Tibial artery (tissue), 4 donors: ENCODE results near the gene OSR1.
"Not testable (repeated sequence)": the region's sequence is repeated elsewhere in the genome, so short reads cannot be mapped to it uniquely, and the experiment has no call there.

Source experiments
- DNase-seq, 2 donors: peaks; one replicate each; pipeline ENCODE4 v3.0.0-alpha.2; 2019
- H3K27ac ChIP-seq, 2 donors: fragments of 200-600 bp; sonication (generic) in 1 of 2; 1 replicate in 1 of 2; 2 replicates in 1 of 2; pipeline ENCODE4 v1.5.1; 2018 to 2019; ENCODE audit warnings: mild to moderate bottlenecking in 1 of 2
- H3K27me3 ChIP-seq, 2 donors: fragments of 200-600 bp; sonication (generic) in 1 of 2; one replicate each; pipeline versions ENCODE4 v1.5.1 to v1.6.0; 2016 to 2019
- H3K36me3 ChIP-seq, 3 donors: fragments of 200-600 bp; sonication (generic) in 2 of 3; one replicate each; pipeline ENCODE4 v1.5.1; 2016 to 2019; ENCODE audit warnings: mild to moderate bottlenecking in 2 of 3
- H3K4me1 ChIP-seq, 4 donors: fragments of 200-600 bp; sonication (generic) in 2 of 4; 1 replicate in 3 of 4; 2 replicates in 1 of 4; pipeline ENCODE4 v1.5.1; 2016 to 2019
- H3K4me3 ChIP-seq, 2 donors: fragments of 200-600 bp; sonication (generic) in 1 of 2; 1 replicate in 1 of 2; 2 replicates in 1 of 2; pipeline ENCODE4 v1.5.1; 2018 to 2019; ENCODE audit warnings: mild to moderate bottlenecking in 2 of 2
- H3K9me3 ChIP-seq, 3 donors: fragments of 200-600 bp; sonication (generic) in 1 of 3; one replicate each; pipeline ENCODE4 v1.5.1; 2016 to 2019
- intact Hi-C: fragments of 100-400 bp; cut with DNase I; formaldehyde crosslinking; loops from one replicate; pipeline ENCODE4 v1.15.0; 2023; ENCODE audit warnings: low total_unique reads
- TF ChIP-seq, protein P1 (sequence below), 2 experiments: fragments of 200-600 bp in 1 of 2; fragments of 450-650 bp in 1 of 2; IDR thresholded peaks; one replicate each; pipeline ENCODE4 v1.5.1; 2017 to 2019; ENCODE audit warnings: antibody characterized with exemption in 2 of 2, mild to moderate bottlenecking in 1 of 2, moderate library complexity in 1 of 2

OSR1 gene

DNA sequence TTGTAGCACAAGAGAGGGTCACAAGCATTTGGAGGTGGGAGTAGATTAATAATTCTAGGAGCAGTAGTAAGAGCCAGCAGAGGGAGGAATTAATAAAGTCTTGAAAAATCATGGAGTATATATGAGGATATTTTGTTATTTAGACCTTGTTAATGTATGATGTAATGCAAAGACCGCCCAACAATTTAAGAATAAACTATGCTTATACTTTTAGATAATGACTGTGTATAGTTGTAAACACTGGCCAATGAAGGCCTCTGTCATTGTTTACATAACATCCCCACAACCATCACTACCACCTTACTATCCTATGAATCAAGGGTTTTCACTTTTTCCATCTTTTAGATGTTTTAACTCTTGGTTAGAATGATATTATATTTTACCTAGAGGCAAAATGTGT lies 37.6 kb downstream of the OSR1 start:
- Histone ChIP-seq H3K27me3 (no peaks in the 10 kb centered on the region), H3K27ac (no peak overlapping the region), H3K4me1 (no peaks in the 10 kb centered on the region), H3K36me3 (no peaks in the 10 kb centered on the region), H3K9me3 (no peaks in the 10 kb centered on the region), H3K4me3 (no peak overlapping the region)
- no peak for DNase-seq
- TF ChIP-seq, protein P1, sequence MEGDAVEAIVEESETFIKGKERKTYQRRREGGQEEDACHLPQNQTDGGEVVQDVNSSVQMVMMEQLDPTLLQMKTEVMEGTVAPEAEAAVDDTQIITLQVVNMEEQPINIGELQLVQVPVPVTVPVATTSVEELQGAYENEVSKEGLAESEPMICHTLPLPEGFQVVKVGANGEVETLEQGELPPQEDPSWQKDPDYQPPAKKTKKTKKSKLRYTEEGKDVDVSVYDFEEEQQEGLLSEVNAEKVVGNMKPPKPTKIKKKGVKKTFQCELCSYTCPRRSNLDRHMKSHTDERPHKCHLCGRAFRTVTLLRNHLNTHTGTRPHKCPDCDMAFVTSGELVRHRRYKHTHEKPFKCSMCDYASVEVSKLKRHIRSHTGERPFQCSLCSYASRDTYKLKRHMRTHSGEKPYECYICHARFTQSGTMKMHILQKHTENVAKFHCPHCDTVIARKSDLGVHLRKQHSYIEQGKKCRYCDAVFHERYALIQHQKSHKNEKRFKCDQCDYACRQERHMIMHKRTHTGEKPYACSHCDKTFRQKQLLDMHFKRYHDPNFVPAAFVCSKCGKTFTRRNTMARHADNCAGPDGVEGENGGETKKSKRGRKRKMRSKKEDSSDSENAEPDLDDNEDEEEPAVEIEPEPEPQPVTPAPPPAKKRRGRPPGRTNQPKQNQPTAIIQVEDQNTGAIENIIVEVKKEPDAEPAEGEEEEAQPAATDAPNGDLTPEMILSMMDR (IDR thresholded peaks at IDR 0.05) = no peak
- intact Hi-C loops = no loop called here

DNA sequence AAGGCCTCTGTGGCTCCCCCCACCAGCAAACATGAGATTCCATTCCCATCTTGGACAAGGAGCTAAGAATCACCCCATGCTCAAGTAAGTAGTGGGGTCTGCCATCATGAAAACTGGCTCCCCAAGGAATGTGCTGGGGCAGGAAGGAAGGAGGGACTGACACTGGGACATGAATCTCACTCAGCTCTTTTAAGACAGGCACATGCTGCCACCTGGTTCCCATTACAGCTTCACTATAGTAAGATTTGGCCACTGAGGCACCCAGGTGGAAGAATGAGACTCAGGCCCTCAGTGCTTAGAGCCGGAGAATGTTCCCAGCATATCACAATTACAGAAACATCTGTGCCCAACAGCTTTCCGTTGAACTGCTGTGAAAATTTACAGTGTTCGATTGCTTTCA lies 38.7 kb downstream of the OSR1 start:
- Histone ChIP-seq H3K27me3 (no peaks in the 10 kb centered on the region), H3K4me1 (no peaks in the 10 kb centered on the region), H3K4me3 (no peak overlapping the region), H3K36me3 (no peaks in the 10 kb centered on the region), H3K27ac (no peak overlapping the region), H3K9me3 (no peaks in the 10 kb centered on the region)
- intact Hi-C loops = no loop called here
- no peak for DNase-seq
- TF ChIP-seq, protein P1 (IDR thresholded peaks at IDR 0.05) = no peak

DNA sequence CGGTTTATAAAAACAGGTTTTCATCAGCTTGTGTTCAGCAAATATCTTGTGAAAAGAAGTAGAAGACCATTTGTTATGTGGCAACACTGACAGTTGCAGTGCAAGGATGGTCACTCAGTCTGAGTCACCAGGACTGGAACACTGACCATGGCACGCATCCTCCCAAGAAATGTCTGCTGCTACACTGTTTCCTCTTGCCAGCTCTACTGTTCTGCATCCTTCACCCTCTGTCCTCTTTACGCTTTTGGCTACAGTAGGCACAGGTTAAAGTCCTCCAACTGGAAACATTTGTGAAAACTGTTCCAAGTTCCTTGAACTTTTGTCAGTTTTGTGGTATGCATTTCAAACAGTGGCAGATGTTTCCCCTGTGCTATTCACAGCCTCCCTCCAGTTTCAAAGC lies 39.4 kb downstream of the OSR1 start:
- intact Hi-C loops = no loop called here
- Histone ChIP-seq H3K4me1 (no peaks in the 10 kb centered on the region), H3K27ac (no peak overlapping the region), H3K9me3 (no peaks in the 10 kb centered on the region), H3K36me3 (no peaks in the 10 kb centered on the region), H3K4me3 (no peak overlapping the region), H3K27me3 (no peaks in the 10 kb centered on the region)
- no peak for DNase-seq
- TF ChIP-seq, protein P1 (IDR thresholded peaks at IDR 0.05) = no peak

DNA sequence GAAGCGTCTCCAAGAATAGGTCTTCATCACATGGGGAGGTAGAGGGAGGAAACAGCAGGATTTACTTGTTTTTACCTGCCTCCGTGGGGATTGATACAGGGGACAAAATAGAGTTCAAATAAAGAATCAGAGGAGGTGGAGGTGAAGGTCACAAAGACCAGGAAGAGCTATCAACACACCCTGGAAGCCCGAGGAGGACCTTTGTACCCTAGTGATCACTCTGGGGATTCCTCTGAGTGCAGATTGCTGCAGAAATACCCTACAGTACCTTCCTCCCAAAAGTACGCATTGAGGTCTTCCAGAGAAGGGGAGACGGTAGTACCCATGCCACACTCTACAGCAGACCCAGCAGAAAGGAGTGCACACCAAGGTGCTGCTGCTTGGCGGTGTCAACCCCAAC lies 44.9 kb downstream of the OSR1 start:
- Histone ChIP-seq H3K36me3 (no peaks in the 10 kb centered on the region), H3K9me3 (no peaks in the 10 kb centered on the region), H3K4me3 (no peak overlapping the region), H3K27me3 (no peaks in the 10 kb centered on the region), H3K4me1 (no peaks in the 10 kb centered on the region), H3K27ac (no peak overlapping the region)
- intact Hi-C loops = no loop called here
- TF ChIP-seq, protein P1 (IDR thresholded peaks at IDR 0.05) = no peak
- no peak for DNase-seq

DNA sequence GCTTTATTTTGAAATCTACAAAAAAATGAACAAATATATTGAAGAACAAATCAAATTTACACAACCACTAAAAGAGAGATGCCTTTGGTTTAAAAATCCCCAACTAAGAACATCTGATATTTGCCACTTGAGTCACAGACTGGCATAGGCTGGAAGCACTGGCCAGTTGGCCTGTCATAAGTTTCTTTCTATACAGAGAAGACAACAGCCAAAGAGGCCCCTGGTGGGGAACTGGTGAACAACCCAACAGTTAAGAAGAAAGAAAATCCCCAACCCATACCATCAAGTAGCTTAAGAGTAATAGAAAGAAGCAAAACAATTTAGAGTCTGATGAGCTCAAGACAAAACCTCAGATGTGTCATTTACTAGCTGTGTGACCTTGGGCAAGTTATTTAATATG lies 45.5 kb downstream of the OSR1 start:
- no peak overlapping the region for H3K4me3 ChIP-seq
- intact Hi-C loops = no loop called here
- no peaks in the 10 kb centered on the region for H3K27me3 ChIP-seq
- H3K4me1 ChIP-seq = no peaks in the 10 kb centered on the region
- TF ChIP-seq, protein P1 (IDR thresholded peaks at IDR 0.05) = peak; percentile 34 to 47
- H3K9me3 ChIP-seq = no peaks in the 10 kb centered on the region
- DNase-seq = no peak
- H3K27ac ChIP-seq = no peak overlapping the region
- H3K36me3 ChIP-seq = no peaks in the 10 kb centered on the region

DNA sequence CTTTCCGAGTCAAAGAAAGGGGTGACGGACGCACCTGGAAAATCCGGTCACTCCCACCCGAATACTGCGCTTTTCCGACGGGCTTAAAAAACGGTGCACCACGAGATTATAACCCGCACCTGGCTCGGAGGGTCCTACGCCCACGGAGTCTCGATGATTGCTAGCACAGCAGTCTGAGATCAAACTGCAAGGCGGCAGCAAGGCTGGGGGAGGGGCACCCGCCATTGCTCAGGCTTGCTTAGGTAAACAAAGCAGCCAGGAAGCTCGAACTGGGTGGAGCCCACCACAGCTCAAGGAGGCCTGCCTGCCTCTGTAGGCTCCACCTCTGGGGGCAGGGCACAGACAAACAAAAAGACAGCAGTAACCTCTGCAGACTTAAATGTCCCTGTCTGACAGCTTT lies 52.4 kb downstream of the OSR1 start:
- DNase-seq, H3K9me3 ChIP-seq, H3K36me3 ChIP-seq, H3K27ac ChIP-seq, intact Hi-C loops, H3K27me3 ChIP-seq, H3K4me1 ChIP-seq, H3K4me3 ChIP-seq: not testable (repeated sequence)

DNA sequence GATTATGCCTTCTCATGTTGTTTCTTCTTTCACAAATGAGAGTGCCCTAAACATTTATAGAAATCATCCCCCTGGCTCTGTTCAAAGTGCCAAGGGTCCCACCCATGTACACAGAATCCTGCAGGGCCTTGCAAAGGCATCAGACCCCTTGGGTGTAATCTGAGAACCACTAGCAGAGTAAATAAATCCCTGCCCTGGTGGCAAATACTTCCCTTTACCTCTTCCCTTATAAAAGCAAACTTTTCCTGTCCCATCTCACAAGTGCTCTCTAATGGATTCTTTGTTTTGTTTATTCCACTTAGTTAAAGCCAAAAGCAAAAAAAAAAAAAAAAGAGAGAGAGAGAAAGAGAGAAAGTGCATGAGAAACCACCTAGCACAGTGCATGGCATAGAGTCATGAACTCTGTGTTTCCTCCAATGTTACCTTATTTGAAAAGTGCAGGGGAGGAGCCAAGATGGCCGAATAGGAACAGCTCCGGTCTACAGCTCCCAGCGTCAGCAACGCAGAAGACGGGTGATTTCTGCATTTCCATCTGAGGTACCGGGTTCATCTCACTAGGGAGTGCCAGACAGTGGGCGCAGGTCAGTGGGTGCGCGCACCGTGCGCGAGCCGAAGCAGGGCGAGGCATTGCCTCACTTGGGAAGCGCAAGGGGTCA lies 52.9 kb downstream of the OSR1 start:
- DNase-seq, H3K36me3 ChIP-seq, H3K27me3 ChIP-seq, H3K27ac ChIP-seq, H3K4me1 ChIP-seq, H3K4me3 ChIP-seq, H3K9me3 ChIP-seq, intact Hi-C loops: not testable (repeated sequence)
